Medulla oblongata (tissue), 1 donor: ENCODE measurements around the gene HNRNPDL.
A peak's percentile ranks its signal among the peaks of the same experiment; 100 is the strongest.
"Not testable (repeated sequence)": the region's sequence is repeated elsewhere in the genome, so short reads cannot be mapped to it uniquely, and the experiment has no call there.

Experiments
- DNase-seq: peaks from one replicate; pipeline ENCODE4 v3.0.0-alpha.2; 2015; ENCODE audit errors: extremely low spot score

HNRNPDL gene

DNA sequence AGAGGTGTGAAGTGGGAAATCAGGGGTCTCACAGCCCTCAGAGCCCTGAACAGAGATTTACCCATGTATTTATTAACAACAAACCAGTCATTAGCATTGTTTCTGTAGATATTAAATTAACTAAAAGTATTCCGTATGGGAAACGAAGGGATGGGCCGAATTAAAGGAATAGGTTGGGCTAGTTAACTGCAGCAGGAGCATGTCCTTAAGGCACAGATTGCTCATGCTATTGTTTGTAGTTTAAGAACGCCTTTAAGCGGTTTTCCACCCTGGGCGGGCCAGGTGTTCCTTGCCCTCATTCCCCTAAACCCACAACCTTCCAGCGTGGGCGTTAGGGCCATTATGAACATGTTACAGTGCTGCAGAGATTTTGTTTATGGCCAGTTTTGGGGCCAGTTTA is 44.0 kb downstream of the HNRNPDL start:
- DNase-seq: not testable (repeated sequence)

DNA sequence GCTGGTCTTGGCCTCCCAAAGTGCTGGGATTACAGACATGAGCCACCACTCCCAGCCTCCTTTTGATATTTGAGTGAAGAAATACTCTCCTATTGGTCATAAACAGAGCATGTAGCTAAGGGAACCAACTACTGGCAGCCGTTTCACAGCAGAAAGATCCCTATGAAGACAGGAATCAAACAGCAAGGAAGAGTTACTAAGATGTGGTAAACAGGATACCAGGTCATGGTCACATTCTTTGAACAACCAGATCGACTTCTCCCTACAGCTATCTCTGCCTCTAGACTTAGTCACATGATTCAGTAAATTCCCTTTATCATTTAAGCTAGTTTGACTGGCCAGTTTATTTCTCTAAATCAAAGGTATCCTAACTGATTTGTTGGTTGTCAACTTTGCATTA is 47.5 kb downstream of the HNRNPDL start:
- DNase-seq: no peak

GRCh38 chr4:82381661-82382296 is 48.5 kb downstream of the HNRNPDL start:
- no peak for DNase-seq

DNA sequence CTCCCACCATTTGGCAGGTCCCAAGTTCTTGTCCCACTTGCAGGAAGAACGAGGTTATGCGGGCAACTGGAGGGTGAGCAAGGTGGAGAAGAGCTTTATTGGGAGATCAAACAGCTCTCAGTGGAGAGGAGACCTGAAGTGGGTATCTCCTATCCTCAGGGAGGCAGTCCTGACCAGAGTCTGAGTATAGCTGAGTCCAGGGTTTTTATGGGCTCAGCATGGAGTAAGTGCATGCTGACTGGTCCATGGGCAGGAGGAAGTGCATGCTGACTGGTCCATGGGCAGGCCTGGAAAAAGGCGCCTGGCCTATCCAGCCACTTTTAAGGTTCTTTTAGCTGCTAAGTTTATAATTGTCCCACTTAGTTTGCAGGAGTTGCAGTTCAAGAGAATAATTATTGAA is 49.0 kb downstream of the HNRNPDL start:
- DNase-seq: no peak

DNA sequence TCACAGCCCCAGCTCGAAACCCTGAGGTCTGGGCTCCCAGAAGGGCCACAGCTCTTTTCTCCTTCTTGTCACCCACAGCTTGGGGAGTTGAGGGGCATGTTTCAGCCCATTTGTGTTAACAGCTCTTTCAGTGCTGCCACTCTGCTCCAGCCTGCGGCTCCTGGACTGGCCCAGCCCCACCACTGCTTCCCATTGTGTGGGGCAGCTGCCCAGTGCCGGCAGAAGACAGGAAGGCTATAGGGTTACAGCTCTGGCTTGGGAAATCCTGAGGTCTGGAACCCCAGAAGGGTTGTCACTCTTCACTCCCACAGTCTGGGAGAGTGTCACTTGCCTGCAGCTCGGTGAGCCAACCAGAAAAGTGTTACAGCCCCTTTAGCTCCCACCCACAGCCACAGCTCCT is 49.4 kb downstream of the HNRNPDL start:
- DNase-seq: no peak

DNA sequence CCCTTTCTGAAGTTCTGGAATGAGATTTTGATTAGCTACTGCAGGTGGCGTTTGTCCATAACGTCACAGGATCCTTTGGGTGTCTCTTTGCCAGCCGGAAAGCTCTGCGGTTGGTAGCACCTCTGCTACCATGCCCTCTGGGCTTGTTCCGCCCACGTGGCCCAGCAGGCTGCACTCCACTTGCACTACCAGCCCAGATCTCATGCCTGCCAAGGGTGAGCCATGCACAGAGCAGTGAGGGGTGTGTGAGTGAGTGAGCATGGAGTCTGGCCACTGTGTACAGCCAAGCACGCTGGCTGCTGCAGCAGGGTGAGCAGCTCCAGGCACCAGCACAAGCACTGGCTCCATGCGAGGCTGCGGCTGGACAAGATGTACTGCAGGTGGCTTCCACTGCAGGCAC is 49.9 kb downstream of the HNRNPDL start:
- peak; percentile 43 for DNase-seq

- no peak for DNase-seq
These were observed 54.2 kb downstream of the HNRNPDL start for GRCh38 chr4:82376109-82376508.

- peak; percentile 99 for DNase-seq
These were observed 56.2 kb downstream of the HNRNPDL start, which contains the start of gene HNRNPD for GRCh38 chr4:82373816-82374625. HNRNPD (minus strand) TSS chr4:82373991; CDS start chr4:82373678, 313 bp downstream.

DNA sequence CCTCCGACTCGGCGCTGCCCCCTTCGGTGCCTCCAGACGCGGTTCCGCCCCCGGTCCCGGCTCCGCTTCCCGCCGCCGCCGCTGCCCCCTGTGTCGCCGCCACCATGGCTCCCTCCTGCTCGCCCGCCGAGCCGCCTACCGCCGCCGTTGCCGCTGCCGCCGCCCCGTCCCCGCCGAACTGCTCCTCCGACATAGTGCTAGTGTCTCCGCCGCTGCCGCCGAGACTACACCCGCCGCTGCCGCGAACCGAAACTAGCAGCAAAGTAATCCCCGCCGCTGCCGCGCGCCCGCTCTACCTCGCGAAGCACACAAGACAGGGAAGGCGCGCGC is 56.8 kb downstream of the HNRNPDL start:
- no peak for DNase-seq
